ENCODE data around the gene IGFALS.

The IGFALS gene

GRCh38 chr16:1741553-1742165 is 51.8 kb downstream of the IGFALS start:
- DNase-seq = no peak

DNA sequence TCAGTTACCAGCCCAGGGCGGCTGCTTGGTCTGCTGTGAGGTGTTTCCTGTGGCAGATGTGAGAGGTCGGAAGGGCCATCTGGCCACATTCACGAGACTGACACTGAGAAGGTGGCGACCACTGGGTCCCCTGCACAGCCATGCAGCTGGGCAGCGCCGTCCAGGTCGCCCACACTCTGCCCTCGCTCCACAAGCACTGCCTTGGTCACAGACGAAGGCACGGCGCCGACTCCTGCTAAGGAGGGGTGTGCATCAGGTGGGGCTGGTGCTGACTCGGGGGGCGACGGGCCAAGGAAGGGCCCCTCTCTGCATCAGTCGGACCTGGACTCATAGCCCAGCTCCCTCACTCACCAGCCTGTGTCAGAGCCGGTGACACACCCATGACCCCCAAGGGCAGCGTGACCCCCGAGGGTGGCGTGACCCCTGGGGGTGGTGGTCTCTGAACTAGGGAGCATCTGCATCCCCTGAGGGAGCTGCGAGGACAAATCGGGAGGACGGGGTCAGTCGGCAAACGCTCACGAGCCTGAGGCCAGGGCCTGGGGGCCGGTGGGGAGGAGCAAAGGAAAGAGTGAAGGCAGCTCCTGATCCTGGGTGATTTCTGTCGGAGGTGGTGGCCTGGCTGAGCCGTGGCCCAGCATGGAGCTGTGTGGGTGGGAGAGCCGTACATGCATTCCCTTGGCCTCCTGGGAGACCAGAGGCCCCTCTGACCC is 52.6 kb downstream of the IGFALS start:
- no peak for DNase-seq

Measured in NCI-H2171 treated with DMSO at 0.1 percent for 48 hours (cell line).